Measurements from ENCODE around the gene CXCR2.

The CXCR2 gene

GRCh38 chr2:218081695-218082094 is 44.1 kb upstream of the CXCR2 start:
- no peak overlapping the region for H3K4me2 ChIP-seq

GRCh38 chr2:218082586-218083351 is 43.1 kb upstream of the CXCR2 start:
- no peaks in the 10 kb centered on the region for H3K79me2 ChIP-seq (ENCODE audit: insufficient read depth, low read depth)
- no peaks in the 10 kb centered on the region for H3K27me3 ChIP-seq (ENCODE audit: insufficient read depth, low read depth)
- no peaks in the 10 kb centered on the region for H3K36me3 ChIP-seq (ENCODE audit: insufficient read depth)
- H3K9ac ChIP-seq: no peak overlapping the region
- no peak overlapping the region for H3K27ac ChIP-seq
- no peak overlapping the region for H3K4me2 ChIP-seq
- TF ChIP-seq CTCF (conservative IDR thresholded peaks at IDR 0.05; ENCODE audit: low read depth, low read length): no peak
- peaks cover 7% of the 10 kb centered on the region for H3K4me1 ChIP-seq (ENCODE audit: low read depth, poor library complexity, severe bottlenecking)
- H3K4me3 ChIP-seq (IDR thresholded peaks at IDR 0.05; ENCODE audit: insufficient read depth, low read depth, low read length): no peak overlapping the region
- no peaks in the 10 kb centered on the region for H4K20me1 ChIP-seq (ENCODE audit: insufficient read depth)
- H2AFZ ChIP-seq (ENCODE audit: low read depth): no peak overlapping the region

More at GRCh38 chr2:218081695-218082094, 44.1 kb upstream of the CXCR2 start:
- H3K27me3 ChIP-seq (ENCODE audit: insufficient read depth, low read depth): no peaks in the 10 kb centered on the region
- H2AFZ ChIP-seq (ENCODE audit: low read depth): no peak overlapping the region
- H3K79me2 ChIP-seq (ENCODE audit: insufficient read depth, low read depth): no peaks in the 10 kb centered on the region
- no peak overlapping the region for H3K9ac ChIP-seq
- no peaks in the 10 kb centered on the region for H3K36me3 ChIP-seq (ENCODE audit: insufficient read depth)
- peaks cover 7% of the 10 kb centered on the region for H3K4me1 ChIP-seq (ENCODE audit: low read depth, poor library complexity, severe bottlenecking)
- no peak overlapping the region for H3K27ac ChIP-seq
- H4K20me1 ChIP-seq (ENCODE audit: insufficient read depth): no peaks in the 10 kb centered on the region
- no peak for TF ChIP-seq CTCF (conservative IDR thresholded peaks at IDR 0.05; ENCODE audit: low read depth, low read length)
- no peak overlapping the region for H3K4me3 ChIP-seq (IDR thresholded peaks at IDR 0.05; ENCODE audit: insufficient read depth, low read depth, low read length)

GRCh38 chr2:218083352-218083676 is 42.5 kb upstream of the CXCR2 start:
- Histone ChIP-seq H3K27me3 (ENCODE audit: insufficient read depth, low read depth) (no peaks in the 10 kb centered on the region), H3K79me2 (ENCODE audit: insufficient read depth, low read depth) (no peaks in the 10 kb centered on the region), H3K9ac (no peak overlapping the region), H3K4me3 (IDR thresholded peaks at IDR 0.05; ENCODE audit: insufficient read depth, low read depth, low read length) (no peak overlapping the region), H3K4me2 (no peak overlapping the region), H3K36me3 (ENCODE audit: insufficient read depth) (no peaks in the 10 kb centered on the region), H2AFZ (ENCODE audit: low read depth) (no peak overlapping the region), H3K27ac (no peak overlapping the region), H4K20me1 (ENCODE audit: insufficient read depth) (no peaks in the 10 kb centered on the region), H3K4me1 (ENCODE audit: low read depth, poor library complexity, severe bottlenecking) (peaks cover 7% of the 10 kb centered on the region)
- no peak for TF ChIP-seq CTCF (conservative IDR thresholded peaks at IDR 0.05; ENCODE audit: low read depth, low read length)

GRCh38 chr2:218086478-218086877 is 39.4 kb upstream of the CXCR2 start:
- no peak overlapping the region for H3K27ac ChIP-seq
- H4K20me1 ChIP-seq (ENCODE audit: insufficient read depth): no peaks in the 10 kb centered on the region
- H3K79me2 ChIP-seq (ENCODE audit: insufficient read depth, low read depth): no peaks in the 10 kb centered on the region
- H2AFZ ChIP-seq (ENCODE audit: low read depth): no peak overlapping the region
- no peak overlapping the region for H3K4me2 ChIP-seq
- TF ChIP-seq CTCF (conservative IDR thresholded peaks at IDR 0.05; ENCODE audit: low read depth, low read length): no peak
- no peak overlapping the region for H3K4me3 ChIP-seq (IDR thresholded peaks at IDR 0.05; ENCODE audit: insufficient read depth, low read depth, low read length)
- H3K4me1 ChIP-seq (ENCODE audit: low read depth, poor library complexity, severe bottlenecking): peaks cover 2% of the 10 kb centered on the region
- H3K36me3 ChIP-seq (ENCODE audit: insufficient read depth): no peaks in the 10 kb centered on the region
- H3K27me3 ChIP-seq (ENCODE audit: insufficient read depth, low read depth): no peaks in the 10 kb centered on the region
- H3K9ac ChIP-seq: no peak overlapping the region

Data from KMS-11 (cell line).